ENCODE measurements around the gene TBC1D2B. TPM values are rescaled to one million over a fixed set of nuclear protein-coding genes. Genes with fewer than 3 reads are reported as not detected.
A peak's percentile ranks its signal among the peaks of the same experiment; 100 is the strongest.

TBC1D2B gene
- polyA plus RNA-seq, 3 donors, result 5.9 to 53.3 (median 6.2) TPM

GRCh38 chr15:78069462-78070029, 8.0 kb downstream of the TBC1D2B start:
- peaks cover 16% of the 10 kb centered on the region for H4K20me1 ChIP-seq (ENCODE audit: insufficient read depth, low read length)
- Mint-ChIP-seq H3K9me3 (peaks cover 0 to 2% (median 0%) of the 10 kb centered on the region in 7 donors), H3K27me3 (ENCODE audit: low read depth in 3 of 3) (no peaks in the 10 kb centered on the region), H3K27ac (peak overlapping the region; percentile 89 to 98 (median 92)), H3K4me3 (peak overlapping the region; percentile 69 to 89), H3K4me1 (peaks cover 13% of the 10 kb centered on the region), H3K36me3 (peaks cover 4 to 6% of the 10 kb centered on the region in 2 donors)
- peak overlapping the region; percentile 66 for H3K4me2 ChIP-seq (replicated peaks; ENCODE audit: extremely low read depth, low read length, poor library complexity, severe bottlenecking)
- H3K9me3 ChIP-seq (replicated peaks in 1 of 2; ENCODE audit: control insufficient read depth in 1 of 2, insufficient read depth in 1 of 2, low read length in 2 of 2), result no peaks in the 10 kb centered on the region
- intact Hi-C loops (cut with micrococcal nuclease), result loop anchor here (5.0 kb wide), 2 partner anchors 32 to 37 kb away; no protein-coding TSS in a partner anchor
- 33% methylated on average over 2 of the region's 5 CpGs for WGBS (ENCODE audit: insufficient coverage)
- no peaks in the 10 kb centered on the region for H3K36me3 ChIP-seq (replicated peaks in 1 of 2; ENCODE audit: control insufficient read depth in 1 of 2, insufficient read depth in 2 of 2, low read length in 2 of 2)
- peak overlapping the region; percentile 34 for H2AFZ ChIP-seq (ENCODE audit: insufficient read depth, low read depth, low read length, poor library complexity, severe bottlenecking)
- peak in 1 of 3 donors; percentile 21 for DNase-seq
- H3K9ac ChIP-seq (ENCODE audit: insufficient read depth, low read length, poor library complexity, severe bottlenecking), result peak overlapping the region; percentile 31
- H3K4me1 ChIP-seq (ENCODE audit: control insufficient read depth in 1 of 2, insufficient read depth in 2 of 2, low read length in 2 of 2), result peaks cover 91 to 100% of the 10 kb centered on the region in 2 donors
- H3K27me3 ChIP-seq (ENCODE audit: control insufficient read depth in 2 of 2, insufficient read depth in 2 of 2, low read length in 2 of 2), result no peaks in the 10 kb centered on the region
- TF ChIP-seq, protein P1, sequence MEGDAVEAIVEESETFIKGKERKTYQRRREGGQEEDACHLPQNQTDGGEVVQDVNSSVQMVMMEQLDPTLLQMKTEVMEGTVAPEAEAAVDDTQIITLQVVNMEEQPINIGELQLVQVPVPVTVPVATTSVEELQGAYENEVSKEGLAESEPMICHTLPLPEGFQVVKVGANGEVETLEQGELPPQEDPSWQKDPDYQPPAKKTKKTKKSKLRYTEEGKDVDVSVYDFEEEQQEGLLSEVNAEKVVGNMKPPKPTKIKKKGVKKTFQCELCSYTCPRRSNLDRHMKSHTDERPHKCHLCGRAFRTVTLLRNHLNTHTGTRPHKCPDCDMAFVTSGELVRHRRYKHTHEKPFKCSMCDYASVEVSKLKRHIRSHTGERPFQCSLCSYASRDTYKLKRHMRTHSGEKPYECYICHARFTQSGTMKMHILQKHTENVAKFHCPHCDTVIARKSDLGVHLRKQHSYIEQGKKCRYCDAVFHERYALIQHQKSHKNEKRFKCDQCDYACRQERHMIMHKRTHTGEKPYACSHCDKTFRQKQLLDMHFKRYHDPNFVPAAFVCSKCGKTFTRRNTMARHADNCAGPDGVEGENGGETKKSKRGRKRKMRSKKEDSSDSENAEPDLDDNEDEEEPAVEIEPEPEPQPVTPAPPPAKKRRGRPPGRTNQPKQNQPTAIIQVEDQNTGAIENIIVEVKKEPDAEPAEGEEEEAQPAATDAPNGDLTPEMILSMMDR (IDR thresholded peaks at IDR 0.05), result no peak
- peak overlapping the region; percentile 78 to 92 for H3K27ac ChIP-seq (ENCODE audit: low read depth in 1 of 2, low read length in 2 of 2)
- H3K79me2 ChIP-seq (ENCODE audit: insufficient read depth, low read length), result peaks cover 98% of the 10 kb centered on the region
- H3K4me3 ChIP-seq (replicated peaks in 1 of 3; ENCODE audit: low read depth in 2 of 3, low read length in 3 of 3), result peak overlapping the region in 1 of 3 experiments; percentile 63

DNA sequence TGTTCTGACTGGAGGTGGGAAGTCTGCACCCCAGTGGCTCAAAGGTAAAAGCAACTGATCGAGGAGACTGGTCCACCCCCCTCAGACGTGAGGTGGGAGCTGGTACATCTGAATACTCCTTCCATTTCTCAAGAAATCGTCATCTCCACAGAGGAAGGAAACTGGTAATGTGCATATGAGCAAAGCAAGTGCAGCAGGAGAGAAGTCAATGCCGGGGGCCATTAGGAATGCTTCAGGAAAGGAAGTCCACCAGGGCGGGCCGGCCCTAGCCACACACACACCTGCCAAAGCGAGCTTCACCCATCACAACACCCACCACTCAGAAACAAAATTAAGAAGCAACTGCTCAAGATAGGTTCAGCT, 8.5 kb downstream of the TBC1D2B start:
- H3K36me3 ChIP-seq (replicated peaks in 1 of 2; ENCODE audit: control insufficient read depth in 1 of 2, insufficient read depth in 2 of 2, low read length in 2 of 2), result no peaks in the 10 kb centered on the region
- peaks cover 95 to 100% of the 10 kb centered on the region in 2 donors for H3K4me1 ChIP-seq (ENCODE audit: control insufficient read depth in 1 of 2, insufficient read depth in 2 of 2, low read length in 2 of 2)
- peak overlapping the region; percentile 69 to 89 for H3K4me3 Mint-ChIP-seq
- WGBS (ENCODE audit: insufficient coverage), result 0% methylated on average over 3 of the region's 7 CpGs
- no peaks in the 10 kb centered on the region for H3K9me3 Mint-ChIP-seq
- H3K9ac ChIP-seq (ENCODE audit: insufficient read depth, low read length, poor library complexity, severe bottlenecking), result peak overlapping the region; percentile 31
- H3K4me3 ChIP-seq (replicated peaks in 1 of 3; ENCODE audit: low read depth in 2 of 3, low read length in 3 of 3), result peak overlapping the region in 2 of 3 experiments; percentile 7 to 63
- peaks cover 8% of the 10 kb centered on the region for H3K4me1 Mint-ChIP-seq
- H3K27me3 ChIP-seq (ENCODE audit: control insufficient read depth in 2 of 2, insufficient read depth in 2 of 2, low read length in 2 of 2), result no peaks in the 10 kb centered on the region
- no peaks in the 10 kb centered on the region for H3K27me3 Mint-ChIP-seq (ENCODE audit: low read depth in 3 of 3)
- DNase-seq, result peak in 2 of 3 donors; percentile 51 to 52
- peak overlapping the region; percentile 89 to 98 (median 92) for H3K27ac Mint-ChIP-seq
- H3K4me2 ChIP-seq (replicated peaks; ENCODE audit: extremely low read depth, low read length, poor library complexity, severe bottlenecking), result peak overlapping the region; percentile 66
- H4K20me1 ChIP-seq (ENCODE audit: insufficient read depth, low read length), result peaks cover 16% of the 10 kb centered on the region
- peaks cover 0 to 6% of the 10 kb centered on the region in 2 donors for H3K36me3 Mint-ChIP-seq
- intact Hi-C loops (cut with micrococcal nuclease), result loop anchor here in 1 of 2 donors (5.0 kb wide), 1 partner anchor 37 kb away; no protein-coding TSS in a partner anchor
- TF ChIP-seq, protein P1 (IDR thresholded peaks at IDR 0.05), result no peak
- H3K27ac ChIP-seq (ENCODE audit: low read depth in 1 of 2, low read length in 2 of 2), result peak overlapping the region; percentile 78 to 92
- peak overlapping the region; percentile 48 for H2AFZ ChIP-seq (ENCODE audit: insufficient read depth, low read depth, low read length, poor library complexity, severe bottlenecking)
- peaks cover 98% of the 10 kb centered on the region for H3K79me2 ChIP-seq (ENCODE audit: insufficient read depth, low read length)
- H3K9me3 ChIP-seq (replicated peaks in 1 of 2; ENCODE audit: control insufficient read depth in 1 of 2, insufficient read depth in 1 of 2, low read length in 2 of 2), result no peaks in the 10 kb centered on the region

Measured in CD14-positive monocyte (primary cell).